HG02571 (cell line): Measurements from ENCODE around the gene JAZF1.

Experiments used
- ATAC-seq: cut with Tn5 transposase; IDR thresholded peaks from one replicate; pipeline ENCODE4 v1.9.1; 2021; ENCODE audit warnings: mild to moderate bottlenecking, moderate library complexity; ENCODE audit not compliant: unreplicated experiment

JAZF1 gene

DNA sequence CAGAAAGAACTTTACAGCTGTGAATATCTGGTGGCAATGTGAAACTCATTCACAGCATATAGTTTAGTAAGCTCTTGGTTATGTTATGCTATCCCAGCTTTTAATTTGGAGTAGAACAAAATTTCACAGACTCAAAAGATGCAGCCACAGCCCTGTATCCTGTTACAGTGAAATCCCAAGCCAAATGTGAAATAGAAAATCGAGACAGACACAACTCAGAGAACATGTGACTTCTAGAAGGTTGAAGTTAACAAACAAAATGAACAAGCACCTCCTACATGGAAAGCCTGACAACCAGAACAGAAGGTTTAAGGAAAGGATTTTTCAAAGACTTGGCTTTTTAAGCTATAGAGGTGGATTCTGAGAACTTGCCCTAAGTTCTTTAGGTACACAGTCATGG is 39.6 kb downstream of the JAZF1 start:
- no peak for ATAC-seq

DNA sequence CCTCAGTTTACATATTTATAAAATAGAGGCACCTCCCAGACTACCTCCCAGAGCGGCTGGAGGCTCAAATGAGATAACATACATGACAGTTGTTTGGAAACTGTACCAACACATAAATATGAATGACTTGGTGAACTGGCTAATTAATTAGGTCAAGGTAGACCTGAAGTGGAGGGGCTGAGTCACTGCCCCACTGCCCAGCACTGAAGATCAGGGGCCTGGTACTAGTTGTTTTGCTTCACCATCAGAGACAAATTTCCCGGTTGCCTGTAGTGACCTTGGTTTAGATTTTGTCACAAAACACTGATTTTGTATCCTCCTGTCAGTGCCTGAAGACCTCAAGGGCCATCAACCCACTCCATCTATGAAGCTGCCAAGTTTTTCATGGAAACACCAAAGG is 41.8 kb downstream of the JAZF1 start:
- ATAC-seq: no peak

DNA sequence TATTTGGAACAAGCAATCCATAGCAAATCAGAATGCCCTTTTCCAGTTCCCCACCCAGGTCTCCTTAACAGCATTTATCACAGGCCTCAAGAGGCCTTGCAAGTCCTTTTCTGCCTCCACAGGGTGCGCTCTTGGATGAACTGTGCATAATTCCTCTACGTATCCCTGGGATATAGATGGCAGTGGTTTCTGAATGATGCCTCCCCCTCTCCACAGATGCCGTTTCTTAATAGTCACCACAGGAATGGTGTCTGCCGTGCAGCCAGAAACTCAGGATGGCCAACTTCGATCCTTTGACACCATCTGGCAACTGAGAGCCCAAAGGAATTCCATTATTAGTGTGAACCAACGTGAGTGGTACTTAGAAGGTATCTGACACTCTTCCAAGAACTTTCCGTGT is 43.1 kb downstream of the JAZF1 start:
- no peak for ATAC-seq

DNA sequence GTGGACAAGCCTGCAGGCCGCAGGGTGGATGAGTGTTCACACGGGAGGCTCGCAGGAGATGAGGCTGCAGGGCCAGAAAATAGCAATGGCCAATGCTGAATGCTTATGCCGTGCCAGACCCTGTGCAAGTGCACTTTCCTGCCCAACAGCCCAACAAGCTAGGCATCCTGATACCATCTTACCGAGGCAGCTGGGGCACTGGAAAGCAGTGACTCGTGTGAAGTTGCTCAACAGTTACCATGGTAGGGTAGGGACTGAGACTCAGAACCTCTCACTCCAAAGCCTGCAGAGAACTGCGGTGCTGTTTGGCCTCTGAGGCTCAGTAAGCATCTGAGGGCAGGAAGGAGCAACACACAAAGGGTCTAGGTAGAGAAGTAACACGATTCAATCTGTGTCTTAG is 43.7 kb downstream of the JAZF1 start:
- ATAC-seq: no peak

DNA sequence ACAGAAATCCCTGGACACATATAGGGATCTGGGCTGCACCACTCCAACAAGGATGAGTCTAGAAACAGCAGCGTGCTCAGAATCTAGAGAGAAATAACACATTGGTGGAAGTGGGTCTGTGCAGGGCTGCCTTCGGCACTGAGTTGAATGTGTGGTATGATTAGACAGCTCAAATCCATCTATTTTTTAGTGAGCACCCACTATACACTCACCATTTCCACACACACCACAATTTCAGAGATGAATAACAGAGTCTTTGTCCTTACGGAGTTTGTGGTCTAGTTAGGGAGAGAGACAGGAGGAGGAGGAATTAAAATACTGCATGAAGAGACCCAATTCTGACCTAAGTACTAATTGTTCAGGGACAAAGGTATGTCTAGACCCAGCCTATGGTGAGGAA is 44.2 kb downstream of the JAZF1 start:
- ATAC-seq: no peak

DNA sequence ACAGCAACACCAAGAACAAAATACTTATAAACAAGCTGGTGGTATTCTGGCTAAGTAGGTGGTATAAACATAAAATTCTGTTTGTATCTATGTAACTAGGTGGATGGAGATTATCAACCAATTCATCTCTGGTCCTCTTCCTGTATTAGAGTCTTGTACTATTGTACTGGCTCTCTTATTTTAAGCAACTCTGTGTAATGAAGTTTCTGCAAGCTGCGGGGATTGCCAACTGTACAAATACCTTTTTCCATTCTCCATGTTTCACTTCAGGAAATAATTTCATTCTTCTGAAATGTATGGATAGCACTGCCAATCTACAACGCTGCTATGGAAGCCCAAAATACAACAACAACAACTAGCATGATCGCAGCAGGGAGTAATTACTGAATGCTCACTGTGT is 44.8 kb downstream of the JAZF1 start:
- no peak for ATAC-seq

DNA sequence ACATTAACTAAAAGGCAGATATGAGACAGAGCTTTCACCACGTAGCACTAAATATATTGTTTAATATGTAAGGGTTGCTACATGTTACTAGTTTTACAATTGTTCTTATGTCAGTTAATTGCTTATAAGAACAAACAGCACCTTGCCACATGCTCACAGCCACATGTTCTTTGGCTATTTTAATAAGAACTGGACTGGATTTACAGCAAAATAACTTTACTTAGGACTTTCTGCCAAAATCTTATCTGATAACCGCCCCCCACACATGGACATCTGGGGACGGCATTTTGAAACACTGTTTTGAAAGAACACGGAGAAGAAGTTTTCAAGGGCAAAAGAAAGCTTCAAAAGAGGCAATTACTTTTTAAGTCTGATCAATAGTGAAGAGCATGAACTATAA is 45.3 kb downstream of the JAZF1 start:
- ATAC-seq: no peak

DNA sequence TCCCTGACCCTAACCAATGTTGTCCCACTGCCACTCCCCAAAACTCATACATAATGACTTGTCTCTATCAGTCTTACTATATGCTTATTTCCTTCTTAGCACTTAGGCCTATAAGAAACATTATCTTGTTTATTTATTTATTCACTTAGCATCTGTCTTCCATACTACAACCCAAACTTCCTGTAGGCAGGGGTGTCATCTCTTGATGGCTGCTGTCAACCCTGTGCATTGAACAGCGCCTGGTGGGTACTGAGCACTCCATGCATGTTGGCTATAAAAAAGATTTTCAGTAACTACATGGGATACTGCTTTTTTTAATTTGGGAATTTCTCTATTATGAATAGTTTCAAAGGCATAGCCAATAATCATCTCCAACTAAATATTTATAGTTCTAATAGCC is 46.7 kb downstream of the JAZF1 start:
- no peak for ATAC-seq

DNA sequence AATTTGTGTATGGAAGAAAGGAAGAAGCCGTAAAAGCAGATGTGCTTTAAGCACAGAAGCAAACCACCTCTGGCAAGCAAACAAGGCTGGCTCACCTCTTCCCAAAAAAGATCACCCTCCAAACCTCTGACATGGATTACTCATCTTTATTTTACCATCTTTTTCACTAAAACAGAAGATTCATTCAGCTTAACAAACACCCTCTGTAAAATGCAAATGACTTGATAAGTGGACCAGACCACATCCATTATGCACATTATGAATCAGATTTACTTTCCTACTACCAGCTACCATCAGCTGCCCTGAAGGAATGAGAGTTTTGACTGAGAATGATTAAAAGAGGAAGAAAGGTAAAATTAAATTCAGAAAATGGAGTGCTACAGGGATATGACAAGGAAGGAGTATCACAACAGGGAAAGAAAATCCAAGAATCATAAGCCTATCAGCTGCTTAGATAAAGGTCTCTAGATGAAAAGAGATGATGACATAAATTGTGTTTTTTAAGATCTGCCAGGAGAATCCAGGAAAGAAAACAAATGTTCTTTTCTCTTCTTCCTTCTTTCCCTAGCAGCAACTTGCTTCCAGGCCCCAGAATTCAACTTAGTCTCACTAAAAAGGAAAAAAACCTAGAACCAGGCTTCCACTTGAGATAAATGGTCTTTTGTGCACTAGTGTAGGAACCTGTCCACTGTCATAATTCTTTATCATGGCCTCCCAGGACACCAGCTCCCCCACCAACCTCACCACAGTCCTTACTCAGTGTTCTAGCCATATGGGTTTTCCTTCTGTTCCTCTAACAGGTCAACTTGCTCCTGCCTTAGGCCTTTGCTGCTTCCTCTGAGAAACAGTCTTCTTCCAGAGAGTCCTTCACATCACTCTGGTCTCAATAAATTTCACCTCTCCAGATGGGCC is 47.4 kb downstream of the JAZF1 start:
- ATAC-seq: no peak

DNA sequence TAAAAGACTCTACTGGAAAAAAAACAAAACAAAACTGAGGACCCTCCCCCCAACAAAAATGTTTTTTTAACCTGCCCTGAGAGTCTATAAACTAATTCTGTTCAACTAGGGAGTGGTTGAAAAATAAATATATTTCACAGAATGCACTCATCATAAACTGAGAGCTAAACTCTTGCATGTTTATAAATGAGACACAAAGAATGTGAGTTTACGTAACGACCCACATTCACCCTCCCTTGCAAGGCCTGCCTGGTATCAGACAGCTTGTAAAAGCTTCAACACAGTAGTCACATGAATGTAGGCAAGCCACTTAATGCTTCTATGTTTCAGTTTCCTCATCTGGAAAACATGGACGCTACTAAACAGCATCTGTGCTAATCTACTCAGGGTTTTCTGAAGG is 50.3 kb downstream of the JAZF1 start:
- ATAC-seq: no peak

DNA sequence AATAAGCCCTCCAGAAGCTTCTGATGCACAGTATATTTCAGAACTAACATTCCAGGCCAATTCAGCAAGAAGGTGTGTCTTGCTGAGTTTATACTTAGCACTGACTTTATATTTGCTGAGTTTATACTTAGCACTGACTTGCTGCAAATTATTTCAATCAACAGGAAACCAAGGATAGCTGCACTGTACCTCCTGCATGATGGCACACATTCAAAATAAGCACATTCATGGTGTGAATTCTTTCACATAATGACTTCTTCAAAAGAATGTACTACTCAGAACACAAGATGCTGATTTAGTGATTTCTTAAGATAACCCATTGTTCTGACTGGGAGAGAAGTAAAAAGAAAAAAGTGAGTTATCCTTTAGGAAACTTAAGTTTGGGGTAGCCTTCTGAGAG is 52.0 kb downstream of the JAZF1 start:
- ATAC-seq: no peak

DNA sequence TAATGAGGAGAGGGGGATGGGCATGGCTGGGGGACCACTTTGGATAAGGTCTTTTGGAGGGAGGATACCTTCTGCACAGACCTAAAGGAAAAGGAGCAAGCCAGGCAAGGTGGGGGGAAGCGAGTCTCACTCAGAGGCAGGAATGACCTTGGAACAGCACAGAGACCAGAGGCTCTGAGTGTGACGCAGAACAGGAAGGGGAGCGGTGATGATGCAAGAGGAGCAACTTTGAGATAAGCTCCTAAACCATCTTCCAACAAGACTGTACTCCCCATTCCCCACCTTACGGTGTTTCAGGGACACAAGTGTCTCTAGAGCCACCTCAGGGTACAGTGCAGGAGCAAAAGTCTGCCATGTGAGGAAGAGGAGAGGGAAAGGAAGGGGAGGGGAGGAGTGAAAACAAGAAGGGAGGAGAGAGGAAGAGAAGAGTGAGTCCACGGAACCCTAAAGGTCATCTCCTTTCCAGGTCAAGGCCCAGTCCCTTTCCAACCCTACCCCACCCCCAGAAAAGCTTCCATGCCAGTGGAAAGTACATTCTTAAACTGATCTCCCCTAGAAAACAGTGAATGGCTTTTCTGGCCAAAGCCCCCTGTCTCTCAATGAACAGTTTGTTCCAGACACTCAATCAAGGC is 54.1 kb downstream of the JAZF1 start:
- no peak for ATAC-seq

DNA sequence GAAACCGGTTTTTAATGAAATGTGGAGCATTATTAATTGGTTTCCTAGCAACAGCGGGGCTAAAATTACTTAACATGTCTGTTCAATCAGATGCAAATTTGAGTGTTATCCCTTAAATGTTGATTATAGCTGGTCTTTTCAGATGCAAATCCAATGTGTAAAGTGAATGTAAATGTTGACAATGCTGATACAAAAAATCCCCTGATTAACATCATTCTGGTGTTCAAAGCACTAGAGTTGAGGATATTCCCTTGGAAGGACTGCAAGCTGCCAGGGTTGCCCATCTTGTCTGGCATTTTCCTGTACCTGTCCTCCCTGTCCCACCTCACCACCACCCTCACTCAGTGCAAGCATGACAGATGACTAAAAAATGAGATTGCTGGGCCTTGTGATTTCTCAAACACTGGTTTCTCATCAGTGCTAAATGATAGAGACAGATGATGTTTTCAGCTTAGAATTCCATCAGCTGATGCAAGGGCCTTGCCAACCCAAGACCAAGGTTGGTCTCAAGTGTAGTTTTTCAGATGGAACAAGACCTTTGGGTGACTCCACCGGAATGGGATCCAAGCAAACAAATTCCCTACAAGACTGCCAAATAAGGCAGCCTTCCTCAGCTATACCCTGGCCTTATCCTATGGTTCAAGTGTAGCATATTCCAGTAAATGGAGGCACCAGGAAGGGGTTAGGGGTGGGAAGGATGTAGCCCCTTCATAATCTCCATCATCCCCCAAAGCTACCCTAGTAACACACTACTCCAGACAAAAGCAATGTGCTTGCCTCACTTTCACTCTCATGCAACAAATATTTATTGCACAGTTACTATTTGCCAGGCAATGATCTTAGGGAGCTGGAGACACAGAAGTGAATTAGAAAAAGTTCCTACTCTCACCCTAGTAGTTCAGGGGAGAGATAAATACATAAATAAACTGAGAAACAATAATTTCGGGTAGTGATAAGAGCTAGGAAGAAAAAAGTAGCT is 54.9 kb downstream of the JAZF1 start:
- ATAC-seq: no peak

DNA sequence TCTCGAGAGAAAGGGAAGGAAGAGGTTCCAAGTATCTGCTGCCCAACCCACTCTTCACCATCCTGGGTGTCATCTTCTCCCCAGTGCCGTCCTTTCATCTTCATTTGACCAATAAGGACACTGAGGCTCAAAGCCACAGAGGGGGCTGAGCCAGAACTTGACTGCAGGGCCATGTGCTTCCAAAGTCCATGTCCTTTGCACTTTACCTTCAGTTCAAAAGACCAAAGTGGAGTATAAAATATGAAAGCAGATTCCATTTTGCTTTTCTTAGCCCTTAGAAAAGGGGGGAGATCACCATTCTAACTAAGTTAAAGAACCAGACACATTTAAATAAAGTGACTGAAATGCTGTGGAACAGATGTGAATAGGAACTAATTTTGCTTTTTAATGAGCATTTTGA is 56.2 kb downstream of the JAZF1 start:
- ATAC-seq: no peak

DNA sequence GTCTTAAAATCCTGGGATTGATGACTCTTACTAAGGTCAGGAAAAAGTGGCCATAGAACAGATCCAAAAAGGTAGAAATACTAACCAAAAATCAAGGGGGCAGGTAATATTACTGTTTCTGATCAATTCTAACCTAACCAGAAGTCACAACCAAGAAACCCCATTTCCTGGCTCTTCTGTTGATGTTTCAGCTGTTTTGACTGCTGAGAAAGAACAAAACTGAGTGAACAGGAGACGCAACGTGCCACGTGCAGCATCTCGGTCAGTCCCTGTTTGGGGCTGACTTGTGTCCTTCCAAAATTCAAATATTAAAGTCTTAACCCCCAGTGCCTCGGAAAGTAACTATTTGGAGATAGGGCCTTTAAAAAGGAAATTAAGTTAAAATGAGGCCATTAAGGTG is 56.8 kb downstream of the JAZF1 start:
- no peak for ATAC-seq

DNA sequence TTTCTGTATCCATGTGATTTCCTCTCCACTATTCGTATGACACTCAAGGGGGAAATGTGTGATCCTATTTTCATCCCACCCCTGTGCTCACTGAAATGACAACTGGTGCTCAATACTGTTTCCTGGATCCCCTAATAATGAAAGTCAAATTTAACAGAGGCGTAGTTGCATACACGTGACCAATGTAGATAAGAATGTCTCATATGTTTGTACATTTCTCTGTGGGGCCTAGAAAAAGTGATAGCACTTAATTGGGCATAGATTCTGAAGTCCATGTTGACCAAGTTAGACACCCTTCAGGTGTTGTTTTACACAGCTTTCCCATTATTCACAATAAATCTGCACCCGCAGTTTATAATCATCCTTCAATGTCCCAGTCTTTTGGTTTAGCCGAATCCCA is 59.1 kb downstream of the JAZF1 start:
- no peak for ATAC-seq

DNA sequence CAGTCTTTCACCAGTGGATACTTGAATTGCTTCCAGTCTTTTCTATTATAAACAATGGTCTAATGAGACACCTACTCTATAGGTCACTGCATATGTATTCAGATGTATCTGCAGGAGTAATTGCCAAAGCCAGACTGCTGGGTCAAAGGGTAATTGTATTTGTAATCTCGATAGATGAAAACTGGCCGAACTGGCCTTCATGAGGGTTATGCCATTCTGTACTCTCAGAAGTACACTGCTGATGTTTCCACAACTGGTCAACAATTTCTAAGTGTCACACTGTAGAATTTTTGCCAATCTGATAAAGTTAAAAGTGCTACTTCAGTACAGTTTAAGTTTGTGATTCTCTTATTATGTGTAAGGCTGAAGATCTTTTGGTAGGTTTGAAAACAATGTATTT is 64.6 kb downstream of the JAZF1 start:
- no peak for ATAC-seq

DNA sequence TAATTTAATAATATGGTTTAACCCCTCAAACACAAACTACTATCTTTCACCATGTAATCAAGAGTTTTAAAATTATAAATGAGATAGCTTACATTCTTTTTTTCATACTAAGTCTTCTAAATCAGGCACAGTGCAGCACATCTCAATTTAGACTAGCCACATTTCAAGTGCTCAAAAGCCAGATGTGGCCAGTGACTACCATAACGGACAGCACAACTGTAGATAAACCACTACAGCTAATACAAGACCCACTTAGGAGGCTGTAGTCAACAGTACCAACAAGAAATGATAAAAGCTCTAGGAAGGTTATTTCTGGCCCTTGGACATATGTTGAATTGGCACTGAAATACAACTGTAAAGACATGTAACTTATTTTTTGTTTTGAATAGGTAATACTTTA is 65.3 kb downstream of the JAZF1 start:
- ATAC-seq: no peak

DNA sequence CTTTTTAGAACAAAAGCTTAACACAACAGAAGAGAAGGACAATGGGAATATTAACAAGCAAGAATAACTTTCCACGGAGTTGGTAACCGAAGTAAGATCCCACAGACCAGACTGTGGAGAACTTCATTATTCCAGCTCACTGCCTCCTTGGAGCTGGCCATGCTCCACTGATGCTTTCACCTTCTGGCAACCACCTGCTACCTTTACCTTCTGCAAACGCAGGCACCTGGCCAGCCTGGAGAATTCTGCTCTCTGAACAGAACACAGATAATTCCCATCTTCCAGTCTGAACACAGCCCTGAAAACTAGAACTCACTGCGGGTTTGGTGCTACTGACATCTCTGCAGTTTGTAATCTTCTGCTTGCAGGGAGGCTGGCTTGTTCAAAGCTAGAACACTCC is 66.5 kb downstream of the JAZF1 start:
- ATAC-seq: no peak

DNA sequence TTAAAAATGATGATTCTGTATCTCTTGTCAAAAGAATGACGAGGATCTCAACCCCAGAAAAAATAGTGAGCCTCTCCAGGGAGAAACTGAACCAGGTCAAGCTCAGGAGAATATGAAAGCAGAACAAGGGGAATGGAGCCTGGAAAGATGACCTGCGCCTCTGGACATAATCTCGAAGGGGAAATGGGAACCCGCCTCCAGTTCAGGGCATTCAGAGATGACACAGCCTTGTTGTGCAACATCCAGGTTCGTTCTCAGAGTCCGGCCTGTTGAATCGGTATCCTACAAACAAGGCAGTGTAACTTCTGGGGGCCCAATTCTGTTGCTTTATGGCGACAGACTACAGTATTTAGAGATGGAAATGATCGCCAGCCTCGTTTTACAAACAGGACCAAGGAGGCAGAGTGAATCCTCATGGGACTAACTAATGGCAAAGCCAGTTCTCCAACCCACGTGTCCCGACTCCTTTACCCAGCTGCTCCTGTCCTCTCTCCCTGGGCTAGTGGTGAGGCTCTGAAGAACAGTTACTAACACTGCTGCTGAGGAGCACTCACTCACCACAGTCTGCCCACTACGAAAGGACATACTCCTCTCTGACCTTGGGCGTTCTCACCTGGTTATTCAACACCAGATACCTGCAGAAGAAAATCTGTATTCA is 67.6 kb downstream of the JAZF1 start:
- no peak for ATAC-seq

DNA sequence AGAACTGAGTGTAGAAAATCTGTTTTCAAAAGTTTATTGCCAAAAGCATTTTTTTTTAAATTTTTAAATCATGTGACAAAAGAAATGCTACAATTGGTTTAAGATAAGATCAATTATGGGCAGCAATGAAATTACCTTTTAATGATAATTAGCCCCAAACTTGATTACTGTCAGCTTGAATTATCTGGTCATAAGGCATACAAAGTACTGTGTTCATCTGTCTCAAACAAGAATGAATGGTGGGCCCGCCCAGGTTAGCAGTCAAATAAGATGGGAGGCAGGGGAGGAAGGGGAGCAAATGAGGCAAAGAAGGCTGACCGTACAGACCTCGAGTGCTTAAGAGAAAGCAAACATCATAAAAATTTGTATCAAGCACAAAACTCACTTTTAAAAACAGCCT is 68.1 kb downstream of the JAZF1 start:
- no peak for ATAC-seq
